HG02763 (cell line): ENCODE data around the gene STK4.
"Not testable (repeated sequence)": the region's sequence is repeated elsewhere in the genome, so short reads cannot be mapped to it uniquely, and the experiment has no call there.

Experiments
- ATAC-seq: cut with Tn5 transposase; IDR thresholded peaks from one replicate; pipeline ENCODE4 v1.9.1; 2021; ENCODE audit warnings: mild to moderate bottlenecking, moderate library complexity; ENCODE audit not compliant: unreplicated experiment

STK4 gene

GRCh38 chr20:44981736-44982406 is 15.6 kb downstream of the STK4 start:
- no peak for ATAC-seq

GRCh38 chr20:44983093-44983674 is 16.9 kb downstream of the STK4 start:
- ATAC-seq, result no peak

- no peak for ATAC-seq
Observed at GRCh38 chr20:44988631-44989171, 22.4 kb downstream of the STK4 start.

- ATAC-seq, result no peak
Observed at GRCh38 chr20:44990425-44990824, 24.1 kb downstream of the STK4 start.

DNA sequence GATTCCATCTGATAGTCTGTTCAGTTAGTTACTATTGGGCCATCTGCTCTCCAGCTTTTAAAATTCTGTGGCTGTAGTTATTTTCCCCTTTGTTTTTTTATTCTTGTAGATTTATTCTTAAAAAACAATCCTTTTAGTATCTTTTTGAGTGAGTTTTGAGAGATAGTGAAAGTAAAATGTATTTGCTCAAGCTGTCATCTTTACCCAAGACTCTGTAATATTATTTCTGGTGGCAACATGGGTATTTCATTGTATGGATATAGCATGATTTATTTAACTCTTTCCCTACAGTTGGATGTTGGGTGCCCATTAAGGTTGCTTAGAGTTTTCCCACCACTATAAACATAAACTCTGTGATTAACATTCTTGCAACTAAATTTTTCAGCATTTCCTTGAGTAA is 24.6 kb downstream of the STK4 start:
- ATAC-seq, result no peak

DNA sequence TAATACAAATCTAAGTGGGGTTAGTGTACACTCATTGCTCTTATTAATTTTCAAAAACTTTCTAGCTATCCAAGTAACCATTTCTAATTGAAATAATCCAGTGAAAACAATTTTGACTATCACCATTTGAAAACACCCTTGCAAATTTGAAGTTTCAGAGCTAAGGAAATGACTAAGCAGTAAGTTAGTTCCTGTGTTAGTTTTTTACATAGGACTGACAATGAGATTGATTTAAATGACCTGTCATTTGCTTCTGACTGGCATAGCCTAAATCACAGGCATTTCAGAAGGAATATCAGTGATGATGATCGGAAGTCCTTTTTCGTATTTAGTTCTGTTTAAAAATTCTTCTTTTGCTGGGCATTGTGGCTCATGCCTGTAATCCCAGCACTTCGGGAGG is 27.0 kb downstream of the STK4 start:
- no peak for ATAC-seq

DNA sequence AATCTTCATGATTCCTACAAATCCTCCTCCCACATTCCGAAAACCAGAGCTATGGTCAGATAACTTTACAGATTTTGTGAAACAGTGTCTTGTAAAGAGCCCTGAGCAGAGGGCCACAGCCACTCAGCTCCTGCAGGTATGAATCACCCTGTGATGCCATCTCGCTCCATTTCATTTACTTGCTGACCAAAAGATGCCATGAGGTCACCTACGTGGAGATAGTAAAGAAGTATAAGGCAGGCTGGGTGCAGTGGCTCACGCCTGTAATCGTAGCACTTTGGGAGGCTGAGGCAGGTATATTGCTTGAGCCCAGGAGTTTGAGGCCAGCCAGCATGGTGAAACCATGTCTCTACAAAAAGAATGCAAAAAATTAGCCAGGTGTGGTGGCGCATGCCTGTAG is 30.9 kb downstream of the STK4 start:
- ATAC-seq, result no peak

DNA sequence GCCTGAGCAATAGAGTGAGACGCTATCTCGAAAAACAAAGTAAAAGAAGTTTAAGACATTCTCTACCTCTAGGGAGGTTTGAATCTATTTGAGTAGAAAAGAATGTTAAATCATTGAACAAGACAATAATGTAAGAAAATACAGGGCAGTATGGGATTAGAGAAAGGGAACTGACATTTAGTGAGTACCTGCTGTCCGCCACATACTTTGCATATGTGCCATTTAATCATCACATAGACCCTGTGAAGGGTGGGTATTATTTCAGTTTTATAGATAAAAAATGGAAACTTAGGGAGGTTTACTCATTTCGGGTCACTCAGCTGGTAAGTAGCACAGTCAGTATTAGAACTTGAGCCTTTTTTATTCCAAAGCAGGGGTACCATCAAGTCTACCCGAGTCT is 31.4 kb downstream of the STK4 start:
- ATAC-seq, result no peak

DNA sequence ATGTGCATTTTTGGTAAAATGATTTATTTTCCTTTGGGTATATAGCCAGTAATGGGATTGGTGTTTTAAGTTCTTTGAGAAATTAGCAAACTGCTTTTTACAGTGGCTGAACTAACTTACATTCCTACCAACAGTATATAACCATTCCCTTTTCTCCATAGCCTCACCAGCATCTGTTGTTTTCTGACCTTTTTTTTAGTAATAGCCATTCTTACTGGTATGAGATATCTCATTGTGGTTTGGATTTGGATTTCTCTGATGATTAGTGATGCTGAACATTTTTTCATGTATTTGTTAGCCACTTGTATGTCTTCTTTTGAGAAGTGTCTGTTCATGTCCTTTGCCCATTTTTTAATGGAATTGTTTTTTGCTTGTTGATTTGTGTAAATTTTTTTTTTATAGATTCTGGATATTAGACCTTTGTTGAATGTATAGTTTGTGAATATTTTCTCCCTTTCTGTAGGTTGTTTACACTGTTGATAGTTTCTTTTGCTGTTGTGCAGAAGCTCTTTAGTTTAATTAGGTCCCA is 42.3 kb downstream of the STK4 start:
- ATAC-seq, result no peak

DNA sequence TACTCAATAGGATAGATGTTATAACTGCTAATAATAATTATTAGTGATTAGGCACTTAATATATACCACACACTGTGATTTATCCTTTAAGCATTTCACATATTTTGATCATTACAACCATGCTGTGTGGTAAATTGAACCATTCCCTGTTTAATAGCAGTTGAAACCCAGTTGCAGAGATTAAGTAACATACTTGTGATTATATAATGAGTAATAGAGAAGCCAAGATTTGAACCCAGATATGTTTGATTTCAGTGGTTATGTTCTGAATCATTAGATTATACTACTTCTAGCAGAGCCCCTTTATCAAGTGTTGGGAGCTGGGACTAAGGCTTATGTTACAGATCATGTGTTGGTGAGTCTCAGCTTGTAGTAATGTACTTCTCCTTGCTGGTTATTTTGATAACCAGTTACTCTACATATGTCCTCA is 44.1 kb downstream of the STK4 start:
- no peak for ATAC-seq

DNA sequence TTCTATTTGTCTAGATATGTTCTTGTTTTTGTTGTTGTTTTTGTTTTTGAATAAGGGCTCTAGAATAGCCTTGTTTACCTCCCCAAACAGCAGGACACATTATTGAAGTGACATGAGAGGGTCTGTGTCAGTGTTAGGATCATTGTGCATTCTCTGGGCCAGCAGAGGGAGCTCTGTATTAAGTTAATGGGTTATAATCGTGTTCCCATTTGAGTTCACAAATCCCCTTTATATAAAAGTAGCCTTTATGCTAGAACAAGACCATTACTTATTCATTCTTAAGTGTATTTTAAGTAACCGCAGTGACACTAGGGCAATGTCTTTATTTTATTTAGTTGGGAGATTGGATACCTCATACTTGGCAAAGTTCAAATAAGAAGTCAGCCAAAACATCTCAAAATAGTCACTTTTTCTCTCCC is 44.8 kb downstream of the STK4 start:
- ATAC-seq, result no peak

DNA sequence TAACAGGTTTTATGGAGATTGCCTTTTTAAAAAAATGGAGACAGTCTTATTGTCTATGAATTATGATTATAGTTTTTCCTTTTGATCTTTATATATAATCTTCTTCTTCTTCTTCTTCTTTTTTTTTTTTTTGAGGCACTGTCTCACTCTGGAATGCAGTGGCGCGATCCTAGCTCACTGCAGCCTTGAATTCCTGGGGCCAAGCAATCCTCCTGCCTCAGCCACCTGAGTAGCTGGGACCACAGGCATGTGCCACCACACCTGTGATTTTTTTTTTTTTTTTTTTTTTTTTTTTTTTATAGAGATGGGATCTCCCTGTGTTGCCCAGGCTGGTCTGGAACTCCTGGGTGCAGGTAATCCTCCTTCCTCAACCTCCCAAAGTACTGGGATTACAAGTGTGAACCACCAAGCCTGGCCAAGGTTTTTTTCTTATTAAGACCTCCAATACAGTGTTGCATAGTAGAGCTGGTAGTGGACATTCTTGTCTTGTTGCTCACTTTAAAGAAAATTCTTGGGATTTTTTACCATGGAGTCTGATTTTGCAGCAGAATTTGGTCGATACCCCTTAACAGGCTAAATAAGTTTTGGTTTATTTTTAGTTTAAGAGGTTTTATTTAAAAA is 46.5 kb downstream of the STK4 start:
- no peak for ATAC-seq

- ATAC-seq, result not testable (repeated sequence)
Observed at GRCh38 chr20:45014131-45014530, 47.8 kb downstream of the STK4 start.

DNA sequence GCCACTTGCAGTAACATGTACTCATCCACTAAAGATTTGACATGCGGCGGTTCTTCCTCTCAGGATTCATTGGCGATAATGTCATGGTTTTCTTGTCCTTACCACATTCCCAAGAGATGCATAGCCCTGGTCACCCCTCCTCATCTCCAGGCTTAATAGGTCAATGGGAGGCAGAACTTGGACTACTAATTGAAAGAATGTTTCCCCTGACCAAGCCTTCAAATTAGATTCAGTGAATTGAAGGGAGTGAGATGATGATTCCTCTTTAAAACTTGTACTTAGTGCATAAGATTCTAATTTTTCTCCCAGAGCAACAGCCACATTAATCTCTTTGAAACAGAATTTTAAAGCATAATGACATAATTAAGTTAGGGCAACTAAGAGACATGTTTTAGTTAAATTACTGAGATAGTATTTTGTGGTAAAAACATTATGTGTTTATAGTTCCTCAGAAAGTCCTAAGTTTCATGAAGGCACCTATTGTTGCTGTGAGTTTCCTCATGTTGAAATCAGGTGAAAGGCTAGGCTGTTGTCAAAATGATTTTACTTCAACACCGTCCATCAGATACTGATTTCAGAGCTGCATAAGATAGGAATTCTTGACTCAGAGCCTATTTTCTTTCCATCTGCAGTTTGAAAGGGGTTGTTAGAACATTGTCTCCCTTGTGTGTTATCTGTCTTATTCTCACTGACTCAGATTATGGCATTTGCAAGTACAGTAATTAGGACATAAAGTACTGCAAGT is 48.5 kb downstream of the STK4 start:
- no peak for ATAC-seq

DNA sequence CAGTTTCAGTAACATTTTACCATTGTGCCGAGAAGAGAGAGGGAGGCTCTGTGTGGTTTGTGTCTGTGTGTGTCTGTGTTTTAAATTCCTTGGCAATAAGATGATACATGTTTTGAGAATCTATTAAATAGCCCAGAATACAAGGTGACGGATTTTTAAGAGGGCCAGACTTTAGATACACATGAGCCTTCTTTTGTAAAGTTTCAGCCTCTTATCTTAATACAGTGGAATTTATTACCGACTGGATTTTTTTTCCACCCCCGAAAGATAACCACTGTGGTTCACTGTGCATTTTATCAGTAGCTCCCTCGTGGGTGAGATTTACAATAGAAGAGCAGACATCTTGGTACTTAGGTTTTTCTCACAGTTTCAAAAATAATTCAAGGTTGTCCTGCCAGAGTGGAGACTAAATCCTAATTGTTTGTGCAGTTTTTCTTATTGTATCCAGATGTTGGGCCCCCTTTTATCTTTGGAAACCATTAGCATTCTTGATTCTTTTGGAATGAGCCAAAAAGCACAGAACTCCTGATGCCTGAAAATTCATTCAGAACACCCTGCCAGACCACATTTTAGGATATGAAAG is 49.9 kb downstream of the STK4 start:
- ATAC-seq, result no peak

DNA sequence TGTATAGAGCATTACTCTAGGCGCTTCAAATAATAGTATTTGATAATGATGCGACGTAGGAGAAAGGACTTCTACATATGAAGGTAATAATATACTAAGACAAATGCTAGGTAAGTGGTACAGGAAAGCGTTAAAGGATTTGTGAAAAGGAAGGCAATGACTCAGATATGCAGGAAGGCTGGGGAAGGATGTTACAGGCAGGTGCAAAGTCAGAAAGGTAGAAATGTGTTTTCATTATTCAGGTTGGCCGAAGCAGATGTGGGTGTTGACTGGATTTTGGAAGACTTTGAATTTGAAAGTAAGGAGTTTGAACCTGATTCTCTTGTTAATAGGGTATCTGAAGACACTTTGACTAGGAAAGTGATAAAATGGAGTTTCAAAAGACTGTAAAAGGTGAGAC is 51.0 kb downstream of the STK4 start:
- ATAC-seq, result no peak

GRCh38 chr20:45017857-45018256 is 51.5 kb downstream of the STK4 start:
- no peak for ATAC-seq

DNA sequence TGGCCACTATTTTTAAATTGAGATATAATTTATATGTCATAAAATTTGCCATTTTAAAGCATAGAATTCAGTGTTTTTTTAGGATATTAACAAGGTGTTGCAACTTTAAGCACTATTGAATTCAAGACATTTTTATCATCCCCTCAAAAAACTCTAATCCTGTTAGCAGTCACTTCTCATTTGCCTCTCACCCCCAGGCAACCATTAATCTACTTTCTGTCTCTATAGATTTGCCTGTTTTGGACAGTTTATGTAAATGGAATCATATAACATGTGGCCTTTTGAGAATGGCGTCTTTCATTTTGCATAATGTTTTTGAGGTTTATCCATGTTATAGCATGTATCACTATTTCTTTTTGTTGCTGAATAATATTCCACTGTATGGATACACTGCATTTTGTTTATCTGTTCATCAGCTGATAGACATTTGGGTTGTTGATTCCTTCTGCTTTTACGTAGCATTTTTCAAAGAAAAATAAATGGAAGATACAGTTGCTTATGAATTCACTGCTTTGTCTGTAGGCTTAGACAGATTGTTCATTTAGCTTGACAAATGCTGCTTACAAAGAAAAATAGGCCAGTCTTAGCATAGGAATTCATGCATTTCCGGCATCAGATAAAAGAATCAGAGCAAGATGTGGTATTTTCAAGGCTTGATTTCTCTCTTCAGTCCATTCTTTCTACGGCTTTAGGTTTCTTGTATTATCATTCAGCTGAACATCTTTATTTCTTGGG is 52.9 kb downstream of the STK4 start:
- no peak for ATAC-seq

DNA sequence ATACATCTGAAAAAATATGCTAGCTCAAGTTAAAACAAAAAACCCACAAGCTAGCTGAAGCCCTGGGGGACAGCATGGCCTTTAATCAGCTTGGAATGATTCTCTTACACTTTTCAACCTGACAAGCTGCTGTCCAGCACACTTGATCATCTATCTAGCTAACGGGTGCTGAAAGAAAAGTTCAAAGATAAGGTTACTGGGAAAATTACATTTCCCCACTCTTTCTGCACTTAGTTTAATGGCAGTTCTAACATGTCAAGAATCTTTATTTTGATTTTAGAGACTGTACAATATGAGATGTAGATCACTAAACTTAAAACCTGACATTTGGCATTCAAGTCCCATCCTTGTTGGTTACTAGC is 53.4 kb downstream of the STK4 start:
- no peak for ATAC-seq

GRCh38 chr20:45020236-45020886 is 54.0 kb downstream of the STK4 start:
- ATAC-seq, result no peak
